Retina (tissue), 1 donor: ENCODE measurements around the gene FMO1.

Source experiments
- DNase-seq: peaks from one replicate; pipeline ENCODE4 v3.0.0-alpha.2; 2016

FMO1 gene

DNA sequence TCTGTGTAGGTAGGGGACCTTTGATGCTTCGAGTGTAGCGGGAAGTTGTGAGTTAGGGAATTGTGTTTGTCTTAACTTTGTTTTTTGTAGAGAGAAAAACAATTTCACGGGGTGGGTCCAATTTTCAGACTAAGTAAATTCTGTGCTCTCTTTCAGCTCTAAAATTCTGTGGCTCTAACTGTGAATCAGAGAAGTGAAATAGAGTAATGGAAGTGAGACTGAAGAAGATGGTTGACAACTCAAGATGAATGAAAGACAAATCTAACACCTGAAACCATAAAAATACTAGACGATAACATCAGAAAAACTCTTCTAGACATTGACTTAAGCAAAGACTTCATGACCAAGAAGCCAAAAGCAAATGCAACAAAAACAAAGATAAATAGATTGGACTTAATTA, 4.4 kb upstream of the FMO1 start:
- no peak for DNase-seq

DNA sequence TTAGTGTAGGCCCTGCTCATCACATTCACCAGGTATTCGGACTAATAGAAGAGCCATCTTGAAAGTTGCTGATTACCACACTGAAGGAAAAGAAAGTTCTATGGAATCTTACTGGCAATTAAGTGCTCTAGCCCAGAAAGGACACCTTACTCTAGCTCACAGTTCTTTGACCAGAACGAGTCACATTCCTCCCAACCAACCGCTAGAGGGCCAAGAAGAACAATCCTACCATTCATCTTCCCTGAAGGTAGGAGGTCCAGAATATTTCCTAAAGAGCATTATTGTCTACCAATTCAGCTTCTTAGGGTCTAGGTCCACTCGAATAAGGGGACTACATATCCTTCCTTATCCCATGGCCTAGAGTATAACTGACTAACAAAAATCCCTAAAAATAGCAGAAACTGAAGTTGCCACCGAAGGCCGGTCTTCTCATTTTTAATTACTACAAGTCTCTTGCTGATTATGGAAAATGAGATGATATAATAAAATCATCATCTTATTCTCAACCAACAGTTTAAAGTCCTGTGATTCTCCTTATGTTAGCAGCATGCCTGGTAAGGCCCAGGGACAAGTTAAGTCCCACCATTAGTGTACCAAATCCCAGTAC, 2.7 kb upstream of the FMO1 start:
- DNase-seq: no peak

DNA sequence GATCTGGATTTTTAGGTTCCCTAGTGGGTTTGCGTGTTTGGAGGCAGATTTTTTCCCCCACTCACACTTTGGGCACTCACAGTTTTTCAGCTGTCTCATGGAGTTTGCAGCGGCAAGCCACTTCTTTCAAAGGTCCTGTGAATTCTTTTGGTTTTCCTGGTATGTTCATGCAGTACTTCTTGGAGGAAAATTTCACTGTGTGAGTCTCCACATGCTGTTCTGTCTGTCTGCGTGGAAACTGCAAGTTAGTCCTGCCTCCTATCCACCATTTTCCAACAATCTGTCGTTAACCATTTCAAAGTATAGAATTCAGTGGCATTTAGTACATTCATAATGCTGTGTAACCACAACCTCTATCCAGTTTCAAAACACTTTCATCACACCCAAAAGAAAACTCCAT, 793 bp upstream of the FMO1 start:
- no peak for DNase-seq

DNA sequence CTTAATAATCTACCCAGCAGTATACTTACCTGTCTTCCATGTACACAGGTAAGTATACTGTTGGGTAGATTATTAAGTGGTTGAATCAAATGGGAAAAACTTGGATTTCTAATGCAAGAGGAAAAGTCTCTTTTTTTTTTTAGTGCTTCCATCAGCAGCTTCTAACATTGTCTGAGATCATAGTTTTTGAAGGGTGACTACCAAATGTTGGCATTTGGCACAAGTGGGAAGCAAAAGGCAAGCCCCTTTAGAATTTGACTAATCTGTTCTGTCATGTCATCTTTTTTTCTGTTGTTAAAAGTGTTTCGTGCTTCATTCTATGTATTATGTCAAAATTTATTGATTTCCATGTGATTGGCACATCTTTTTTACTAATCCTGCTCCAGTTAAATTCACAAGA, 547 bp downstream of the FMO1 start:
- DNase-seq: no peak

DNA sequence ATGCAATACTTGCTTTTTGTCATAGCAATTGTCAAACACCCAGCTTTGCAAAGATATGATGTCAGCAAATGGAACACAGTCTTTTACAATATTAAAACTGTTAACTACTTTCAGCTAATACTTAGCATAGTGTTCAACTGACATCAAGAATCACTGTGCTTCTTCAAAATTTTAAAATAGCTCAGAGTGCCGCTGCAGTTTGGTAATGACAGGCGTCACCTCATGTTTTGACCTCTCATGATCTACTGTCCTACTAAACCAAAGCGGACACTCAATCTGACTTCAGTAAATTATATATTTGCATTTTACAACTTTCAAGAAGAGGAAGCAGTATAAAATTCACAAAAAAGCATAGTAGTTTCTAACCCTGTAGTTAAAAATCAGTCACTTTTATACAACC, 2.0 kb downstream of the FMO1 start:
- DNase-seq: no peak

DNA sequence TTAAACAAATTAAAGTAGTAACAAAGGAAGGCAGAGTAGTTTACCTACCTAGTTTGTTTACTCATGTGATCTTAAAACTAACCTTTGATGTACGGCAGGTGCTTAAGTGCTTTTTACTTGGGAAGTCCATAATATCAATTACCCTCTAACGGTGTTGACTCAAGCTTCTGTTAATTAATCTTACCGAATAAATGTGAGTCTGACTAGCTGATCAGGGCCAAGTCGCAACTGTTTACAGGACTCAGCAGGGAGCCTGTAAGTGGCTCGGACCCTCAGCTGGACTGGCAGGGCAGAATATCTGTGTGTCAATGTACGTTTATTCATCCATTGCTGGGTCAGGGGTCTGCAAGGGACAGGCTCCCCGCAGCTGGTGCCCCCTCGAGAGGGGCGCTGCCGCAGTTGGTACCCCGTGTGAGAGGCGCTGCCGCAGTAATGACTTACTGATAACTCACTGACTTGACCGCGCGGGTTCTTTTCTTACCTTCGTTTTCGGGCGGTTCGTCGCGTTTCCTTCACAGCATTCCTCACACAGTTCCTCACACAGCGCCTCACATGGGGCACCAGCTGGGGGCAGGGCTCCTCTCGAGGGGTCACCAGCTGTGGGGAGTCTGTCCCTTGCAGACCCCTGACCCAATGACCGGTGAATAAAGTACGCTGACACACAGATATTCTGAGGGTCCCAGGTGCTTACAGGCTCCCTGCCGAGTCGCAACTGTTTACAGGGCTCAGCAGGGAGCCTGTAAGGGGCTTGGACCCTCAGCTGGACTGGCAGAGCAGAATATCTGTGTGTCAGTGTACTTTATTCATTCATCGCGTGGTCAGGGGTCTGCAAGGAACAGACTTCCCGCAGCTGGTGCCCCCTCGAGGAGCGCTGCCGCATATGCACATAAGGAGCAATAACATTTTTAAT, 3.0 kb downstream of the FMO1 start:
- peak; percentile 73 for DNase-seq

DNA sequence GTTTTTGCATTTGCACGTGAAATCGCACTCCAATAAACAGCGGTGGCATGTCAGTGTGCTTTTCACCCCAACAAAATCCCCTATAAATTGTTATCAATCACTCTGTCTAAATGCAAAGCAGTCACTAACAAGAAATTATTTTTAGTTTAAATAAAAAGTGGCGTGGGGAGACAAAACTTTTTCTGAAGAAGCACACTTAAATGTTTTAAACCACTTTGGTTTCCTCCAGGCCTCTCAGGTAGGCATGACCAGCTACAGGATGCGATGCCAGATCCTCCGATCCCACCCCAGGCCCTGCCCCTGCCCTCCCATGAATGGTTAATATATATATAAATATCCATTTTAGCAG, 3.6 kb downstream of the FMO1 start:
- DNase-seq: peak; percentile 23

DNA sequence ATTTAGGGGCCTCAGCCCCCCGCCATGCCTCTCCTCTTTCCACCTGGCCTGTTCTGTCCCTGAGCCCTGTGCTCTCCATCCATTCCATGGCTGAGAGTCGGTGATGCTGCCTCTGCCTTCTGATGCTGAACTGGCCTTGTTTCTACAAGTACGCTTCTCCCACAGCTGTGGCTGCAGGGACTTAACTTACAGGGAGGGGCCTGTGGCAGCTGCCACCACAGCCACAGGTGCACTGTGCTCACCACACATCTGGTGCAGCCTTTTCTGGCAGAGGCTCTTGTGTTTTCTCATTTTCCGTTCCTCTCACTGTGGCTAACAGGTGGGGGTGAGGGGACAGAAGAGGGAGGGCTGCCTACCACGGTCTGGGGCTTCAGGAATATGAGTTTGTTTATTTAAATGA, 4.2 kb downstream of the FMO1 start:
- DNase-seq: no peak

DNA sequence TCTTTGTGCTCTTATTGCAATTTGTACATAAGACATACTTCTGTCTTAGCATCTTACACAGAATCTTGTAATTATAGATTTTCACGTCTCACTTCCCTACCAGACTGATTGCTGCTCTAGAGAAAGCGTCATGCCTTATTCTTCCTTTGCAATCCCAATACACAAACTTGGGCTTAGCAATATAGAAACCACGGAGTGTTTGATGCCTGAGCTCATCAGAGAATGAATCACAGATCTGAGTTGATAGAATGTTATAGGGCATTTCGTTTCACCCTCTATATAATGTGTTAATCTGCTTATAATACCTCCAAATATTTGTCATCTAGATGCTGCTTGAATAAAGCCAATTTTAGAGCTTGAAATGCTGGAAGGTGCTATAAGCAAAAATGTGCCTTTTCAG, 6.6 kb downstream of the FMO1 start:
- no peak for DNase-seq

DNA sequence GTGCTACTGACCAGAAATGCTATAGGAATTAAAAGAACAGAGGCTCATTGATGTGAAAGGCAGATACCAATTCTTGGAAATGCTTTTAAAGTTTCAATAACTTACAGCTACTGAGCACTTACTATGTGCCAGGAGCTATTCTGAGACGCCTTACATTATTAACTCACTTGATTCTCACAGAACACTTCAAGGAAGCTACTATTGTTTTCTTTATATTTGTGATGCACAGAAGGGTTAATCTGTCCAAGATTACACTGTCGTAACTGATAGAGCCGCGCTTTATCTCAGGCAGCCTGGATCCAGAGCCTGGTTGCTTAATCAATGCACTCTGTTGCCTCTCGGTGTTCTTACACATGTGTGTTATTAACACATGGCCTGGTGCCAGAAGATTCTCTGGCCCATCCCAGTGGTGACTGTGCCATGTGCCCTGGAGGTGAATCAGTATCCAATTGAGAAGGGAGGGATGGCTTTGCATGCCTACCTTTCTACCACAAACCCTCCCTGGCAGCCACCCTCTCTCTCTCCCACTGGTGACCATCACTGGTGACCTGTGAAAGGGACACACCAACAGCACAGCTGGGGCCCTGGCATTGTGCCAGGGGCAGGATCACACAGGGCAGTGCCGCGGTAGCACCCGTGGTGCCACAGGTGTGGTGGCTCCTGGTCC, 8.8 kb downstream of the FMO1 start:
- DNase-seq: no peak

DNA sequence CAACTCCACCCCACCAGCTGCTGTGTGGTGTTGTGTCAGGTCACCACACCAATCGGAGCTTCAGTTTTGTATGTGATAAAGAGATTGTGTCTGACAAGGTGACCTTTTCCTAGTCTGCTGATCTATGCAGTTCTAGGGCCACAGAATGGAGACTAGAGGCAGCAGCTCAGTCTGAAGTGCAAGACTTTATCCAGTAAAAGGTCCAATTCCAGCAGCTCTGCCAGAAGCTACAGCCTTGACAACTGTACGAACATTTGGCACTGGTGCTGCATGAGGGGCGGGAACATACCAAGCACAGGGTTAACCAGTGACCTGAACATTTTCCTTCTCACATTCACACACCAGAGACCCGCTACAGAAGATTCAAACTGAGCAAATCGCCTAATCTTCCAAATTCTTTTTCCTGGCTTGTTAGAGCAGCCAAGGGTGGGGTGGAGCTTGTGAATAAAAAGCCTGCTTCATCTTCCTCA, 9.3 kb downstream of the FMO1 start:
- no peak for DNase-seq

DNA sequence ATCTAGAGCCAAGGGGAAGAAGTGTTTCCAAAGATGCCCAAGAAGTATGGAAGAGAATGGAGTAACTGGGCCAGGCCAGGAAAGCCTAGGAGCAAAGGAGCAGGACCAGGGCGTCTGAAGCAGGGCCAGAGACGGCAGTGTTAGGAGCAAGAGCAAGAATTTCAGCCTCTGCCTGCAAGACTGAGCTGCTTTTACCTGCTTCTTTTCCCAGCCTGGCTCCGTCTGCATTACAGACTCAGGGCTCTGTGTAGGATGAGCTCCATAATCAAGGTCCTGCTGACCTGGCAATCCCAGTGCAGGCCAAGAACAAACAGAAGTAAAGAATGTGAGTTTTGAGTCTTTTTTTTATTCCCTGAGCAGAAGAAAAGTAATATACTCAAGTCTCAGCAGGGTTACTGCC, 10.1 kb downstream of the FMO1 start:
- no peak for DNase-seq

DNA sequence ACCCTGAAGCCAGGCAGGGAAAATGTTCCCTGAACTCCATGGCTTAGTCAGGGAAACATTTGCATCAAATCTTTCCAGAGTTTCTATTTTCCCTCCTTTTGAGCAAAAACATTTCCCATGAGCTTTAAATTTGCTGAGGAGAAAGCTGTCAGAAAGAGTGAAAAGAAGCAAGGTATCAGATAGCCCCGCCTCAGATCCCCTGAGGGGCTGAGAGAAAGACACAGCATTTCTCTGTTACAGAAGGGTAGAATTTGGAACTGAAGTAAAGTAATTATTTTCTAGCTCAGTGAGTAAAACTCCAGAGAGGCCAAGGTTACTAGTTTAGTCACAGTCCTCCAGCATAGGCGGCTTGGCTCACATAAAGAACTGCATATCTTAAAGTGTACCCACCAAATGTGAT, 10.6 kb downstream of the FMO1 start:
- DNase-seq: no peak

DNA sequence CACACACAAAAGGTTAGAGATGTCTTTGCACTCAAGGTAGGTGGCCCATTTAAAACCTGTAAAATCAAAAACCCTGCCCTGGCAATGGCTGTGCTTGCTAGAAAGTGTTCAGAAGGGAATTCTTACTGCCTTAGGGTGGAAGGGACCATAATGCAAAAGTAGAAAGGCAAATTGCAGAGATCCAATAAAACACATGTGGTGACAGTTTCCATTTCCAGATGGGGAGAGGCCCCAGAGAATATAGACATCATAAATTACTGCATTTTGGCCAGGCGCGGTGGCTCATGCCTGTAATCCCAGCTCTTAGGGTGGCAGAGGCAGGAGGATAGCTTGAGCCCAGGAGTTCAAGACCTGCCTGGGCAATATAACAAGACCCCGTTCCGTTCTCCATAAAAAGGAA, 13.0 kb downstream of the FMO1 start:
- DNase-seq: no peak

DNA sequence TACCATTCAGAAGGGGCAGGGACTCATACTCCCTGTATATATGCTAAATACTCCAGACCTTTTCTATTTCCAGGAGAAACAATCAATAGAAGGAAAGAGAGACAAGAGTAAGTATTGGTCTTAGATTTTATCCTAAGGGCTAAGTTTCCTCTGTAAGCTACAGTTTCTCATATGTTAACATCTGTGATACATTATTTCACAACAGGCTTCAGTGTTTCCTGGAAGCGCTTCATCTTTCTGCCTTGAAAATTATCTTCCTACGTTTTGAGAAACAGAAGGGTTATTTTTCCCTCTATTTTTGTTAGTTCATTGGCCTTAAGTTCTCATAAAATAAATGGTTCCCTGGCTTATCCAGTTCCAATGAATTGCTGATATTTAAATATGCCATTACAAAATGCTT, 15.6 kb downstream of the FMO1 start:
- DNase-seq: no peak

DNA sequence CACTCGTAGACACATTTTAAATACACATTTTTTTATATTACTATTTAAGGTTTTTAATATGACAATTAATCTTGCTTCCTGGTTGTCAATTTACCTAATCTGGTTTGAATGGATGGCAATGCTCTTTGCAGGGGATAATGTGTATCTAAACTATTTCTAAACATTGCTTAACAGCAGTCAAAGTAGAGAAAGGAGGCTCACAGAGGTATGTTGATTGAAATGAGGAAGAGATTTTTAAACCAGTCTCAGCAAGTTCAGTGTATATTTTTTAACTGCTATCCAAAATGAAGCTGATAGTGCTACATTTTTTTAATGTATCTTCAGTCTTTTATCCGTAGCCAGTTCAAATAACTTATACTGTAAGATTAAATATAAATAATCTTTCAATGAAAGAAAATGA, 17.4 kb downstream of the FMO1 start:
- no peak for DNase-seq

DNA sequence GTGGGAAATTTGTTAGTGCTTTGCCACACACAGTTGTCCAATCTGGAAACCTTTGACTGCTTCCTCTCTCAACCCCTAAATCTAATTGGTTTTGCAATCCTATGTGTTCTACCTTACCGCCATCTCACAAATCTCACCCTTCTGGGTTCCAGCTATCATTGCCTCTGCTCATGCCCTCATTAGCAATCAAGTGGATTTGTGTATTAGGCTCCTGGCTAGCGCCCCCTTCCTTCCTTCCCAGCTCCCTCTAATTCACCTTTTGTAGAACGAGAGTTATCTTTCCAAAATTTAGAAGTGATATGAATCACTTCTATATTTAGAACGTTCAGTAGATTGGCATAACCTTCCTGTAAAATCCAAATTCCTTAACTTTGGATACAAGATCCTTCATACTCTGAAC, 18.6 kb downstream of the FMO1 start:
- DNase-seq: no peak

DNA sequence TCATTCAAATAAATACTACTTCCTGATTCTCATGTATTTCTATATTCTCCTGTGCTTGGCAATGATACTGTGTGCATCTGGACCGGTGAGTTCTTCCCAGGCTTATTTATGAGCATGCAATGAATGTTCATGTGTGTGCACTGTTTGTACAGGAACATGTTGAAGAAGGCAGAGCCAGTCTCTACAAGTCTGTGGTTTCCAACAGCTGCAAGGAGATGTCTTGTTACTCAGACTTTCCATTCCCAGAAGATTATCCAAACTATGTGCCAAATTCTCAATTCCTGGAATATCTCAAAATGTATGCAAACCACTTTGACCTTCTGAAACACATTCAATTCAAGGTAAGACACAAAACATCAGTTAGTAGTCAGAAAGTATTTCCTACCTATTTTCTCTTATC, 19.1 kb downstream of the FMO1 start:
- DNase-seq: no peak

DNA sequence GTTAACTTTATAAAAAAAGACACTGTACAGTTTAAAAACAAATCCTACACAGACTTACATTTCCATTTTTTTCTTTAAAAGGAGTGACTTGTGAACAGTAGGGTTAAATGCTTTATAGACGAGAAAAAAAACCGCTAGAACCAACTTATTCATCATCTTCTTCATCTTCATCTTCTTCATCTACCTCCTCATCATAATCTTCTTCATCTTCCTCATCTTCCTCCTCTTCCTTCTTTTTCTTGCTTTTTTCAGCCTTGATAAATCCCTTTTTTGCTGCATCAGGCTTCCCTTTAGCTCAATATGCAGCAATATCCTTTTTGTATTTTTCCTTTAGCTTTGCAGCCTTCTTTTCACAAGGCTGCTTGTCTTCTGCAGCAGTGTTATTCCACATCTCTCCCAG, 22.5 kb downstream of the FMO1 start:
- no peak for DNase-seq

DNA sequence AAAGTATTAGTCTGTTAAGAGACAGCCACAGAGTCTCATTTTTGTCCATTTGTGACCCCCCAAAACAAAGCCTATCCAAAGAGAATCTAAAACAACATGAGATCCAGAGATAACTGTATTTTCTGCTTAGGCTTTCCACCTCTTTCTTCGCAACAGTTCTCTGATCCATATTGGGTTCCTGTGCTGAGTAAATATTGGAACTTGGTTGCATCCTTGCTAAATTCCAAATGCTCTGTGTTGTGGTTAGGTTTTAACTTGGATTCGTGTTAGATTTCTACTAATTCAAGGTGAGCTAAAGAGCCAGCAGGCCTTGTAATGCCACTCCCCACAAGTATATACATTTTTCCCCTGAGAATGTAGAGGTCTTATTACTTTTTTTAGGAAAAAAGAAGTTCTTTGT, 29.2 kb downstream of the FMO1 start:
- DNase-seq: no peak

DNA sequence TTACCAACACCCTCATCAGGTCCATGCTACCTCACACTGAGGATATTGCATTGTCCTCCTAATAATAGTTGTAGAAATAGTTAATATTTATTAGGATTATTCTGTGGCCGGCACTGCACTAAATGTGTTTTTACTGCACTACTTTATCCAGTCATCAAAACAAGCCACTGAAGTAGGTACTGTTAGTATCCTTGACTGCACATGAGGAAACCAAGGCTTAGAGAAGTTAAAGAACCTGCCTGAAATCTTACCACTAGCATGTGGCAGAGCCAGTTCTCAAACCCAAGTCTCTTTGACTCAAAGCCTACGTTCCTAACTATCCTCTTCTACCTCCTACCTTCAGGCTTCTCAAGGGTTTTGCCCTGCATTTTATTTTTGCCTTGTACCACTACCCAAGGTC, 30.9 kb downstream of the FMO1 start:
- no peak for DNase-seq

DNA sequence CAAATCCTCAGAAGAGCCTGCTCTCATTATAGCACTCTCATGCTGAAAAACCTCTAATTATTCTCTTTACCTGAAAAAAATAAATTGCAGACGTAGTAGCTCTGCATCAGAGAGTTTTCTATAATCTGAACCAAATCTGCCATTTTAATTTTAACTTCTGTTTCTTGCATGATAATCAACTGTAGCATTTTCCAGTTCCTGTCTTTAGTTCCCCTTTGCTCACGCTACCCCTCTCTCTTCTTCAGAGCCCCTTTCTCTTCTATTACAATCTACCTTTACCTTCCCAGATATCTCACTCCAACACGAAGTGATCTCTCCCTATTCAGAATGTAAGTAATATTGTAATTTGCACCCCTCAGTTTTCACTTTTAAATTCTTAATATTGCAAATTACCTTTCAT, 31.4 kb downstream of the FMO1 start:
- no peak for DNase-seq

DNA sequence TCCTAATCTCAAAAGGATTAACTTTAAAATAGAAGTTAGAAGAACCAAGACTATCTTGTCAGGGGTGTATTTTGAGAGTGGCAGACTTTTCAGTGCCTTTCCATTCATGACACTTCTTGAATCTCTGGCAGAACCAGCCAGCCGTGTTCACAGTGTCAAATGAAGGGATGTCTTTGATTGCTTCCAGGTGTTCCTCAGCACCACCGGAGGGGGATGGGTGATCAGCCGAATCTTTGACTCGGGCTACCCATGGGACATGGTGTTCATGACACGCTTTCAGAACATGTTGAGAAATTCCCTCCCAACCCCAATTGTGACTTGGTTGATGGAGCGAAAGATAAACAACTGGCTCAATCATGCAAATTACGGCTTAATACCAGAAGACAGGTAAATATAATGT, 32.3 kb downstream of the FMO1 start:
- no peak for DNase-seq

DNA sequence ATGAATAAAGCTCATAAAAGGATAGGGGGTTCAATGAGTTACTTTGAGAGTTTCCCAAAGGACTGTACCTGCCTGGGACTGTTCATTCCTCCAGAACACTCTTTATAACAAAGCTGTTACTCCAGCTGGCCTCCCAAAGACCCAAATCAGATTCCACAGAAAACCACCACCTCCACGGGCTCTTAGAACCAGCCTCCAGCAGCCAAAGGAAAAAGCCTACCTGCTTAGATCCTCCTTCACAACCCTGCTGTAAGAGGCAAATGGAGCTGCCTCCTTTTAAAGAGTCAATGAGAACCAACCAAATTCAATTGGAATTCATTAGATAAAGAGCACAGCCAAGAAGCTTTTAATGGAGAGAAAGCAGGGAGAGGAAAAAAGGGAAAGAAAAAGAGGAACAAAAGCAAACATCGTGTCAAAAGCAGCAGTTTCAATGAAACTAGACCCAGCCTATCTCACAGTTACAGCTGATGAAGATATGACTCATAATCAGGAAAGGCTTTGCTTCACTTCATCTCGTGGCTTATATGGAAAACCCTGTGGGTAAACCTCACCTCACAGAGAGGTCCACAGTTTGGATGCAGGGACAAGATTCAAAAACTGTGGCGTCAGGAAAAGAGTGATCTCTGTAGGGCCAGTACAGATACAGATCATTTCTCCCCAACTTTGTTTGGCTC, 37.9 kb downstream of the FMO1 start:
- DNase-seq: no peak
